GM18867 (cell line): Measurements from ENCODE around the gene IGF1R.

Experiments used
- ATAC-seq: cut with Tn5 transposase; IDR thresholded peaks from one replicate; pipeline ENCODE4 v1.9.1; 2021; ENCODE audit warnings: mild to moderate bottlenecking, moderate library complexity; ENCODE audit not compliant: unreplicated experiment

IGF1R gene

GRCh38 chr15:98903377-98904018 lies 255.2 kb downstream of the IGF1R start:
- no peak for ATAC-seq

DNA sequence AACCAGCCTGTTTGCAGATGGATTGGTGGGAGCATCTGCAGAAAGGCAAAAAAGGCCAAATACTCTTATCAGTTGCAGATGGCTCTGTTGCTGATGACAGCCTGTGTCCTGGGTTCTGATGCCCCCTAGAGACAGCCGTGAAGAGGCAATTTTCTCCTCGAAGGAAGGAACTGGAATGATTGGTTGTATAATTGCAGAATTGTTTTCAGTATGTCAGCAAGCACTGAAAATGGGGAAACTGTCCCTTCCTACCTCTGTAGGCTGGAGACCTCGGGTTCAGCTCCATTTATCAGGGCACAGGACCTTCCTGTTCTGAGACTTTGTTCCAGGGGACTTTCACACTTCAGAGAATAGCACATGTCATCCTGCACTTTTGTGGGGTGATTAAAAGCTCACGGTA lies 256.2 kb downstream of the IGF1R start:
- no peak for ATAC-seq

GRCh38 chr15:98905963-98906711 lies 257.8 kb downstream of the IGF1R start:
- ATAC-seq, result no peak

GRCh38 chr15:98906712-98907083 lies 258.4 kb downstream of the IGF1R start:
- no peak for ATAC-seq

DNA sequence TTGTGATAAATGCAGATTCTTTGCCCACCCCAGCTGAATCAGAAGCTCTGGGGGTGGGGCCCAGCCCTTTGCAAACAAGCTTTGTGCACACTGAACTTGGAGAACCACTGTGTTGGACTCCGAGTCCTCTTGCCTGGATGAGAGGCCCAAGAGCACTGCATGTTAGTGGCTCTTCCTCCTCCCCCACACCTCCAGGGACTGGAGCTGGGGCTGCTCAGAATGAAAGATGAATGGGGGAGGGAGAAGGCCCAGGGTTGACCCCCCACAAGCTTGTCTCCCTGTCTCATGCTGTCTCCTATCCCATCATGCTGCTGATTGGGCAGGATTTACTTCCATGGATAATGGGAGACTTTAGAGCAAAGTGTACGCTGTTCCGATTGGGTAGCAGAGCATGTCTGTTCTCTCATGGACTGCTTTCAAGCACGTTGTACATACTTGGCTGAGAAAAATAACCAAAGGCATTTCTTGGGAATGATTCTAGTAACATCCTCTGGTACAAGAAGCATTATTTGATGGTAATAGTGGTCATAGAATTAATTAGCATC lies 259.7 kb downstream of the IGF1R start:
- ATAC-seq, result no peak

- ATAC-seq, result no peak
Observed at GRCh38 chr15:98909968-98910885, 261.9 kb downstream of the IGF1R start.

- no peak for ATAC-seq
Observed at GRCh38 chr15:98914626-98915025, 266.3 kb downstream of the IGF1R start.

DNA sequence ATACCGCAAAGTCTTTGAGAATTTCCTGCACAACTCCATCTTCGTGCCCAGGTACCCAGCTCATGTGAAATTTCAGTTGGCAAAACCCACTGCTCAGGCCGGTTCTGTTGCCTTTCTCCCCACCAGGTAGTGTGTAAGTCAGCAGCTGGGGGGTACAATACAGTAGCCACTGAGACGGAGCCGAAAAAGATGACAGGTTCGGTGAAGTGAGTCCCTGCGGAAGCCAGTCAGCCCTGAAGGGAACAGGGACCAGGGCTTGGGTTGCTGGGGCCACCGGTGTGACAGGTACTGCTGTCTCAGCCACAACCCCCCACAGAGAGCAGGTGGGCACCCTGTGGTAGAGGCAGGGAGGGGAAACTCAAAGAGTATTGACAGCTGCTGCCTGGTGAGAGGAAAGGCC lies 268.5 kb downstream of the IGF1R start:
- ATAC-seq, result no peak

DNA sequence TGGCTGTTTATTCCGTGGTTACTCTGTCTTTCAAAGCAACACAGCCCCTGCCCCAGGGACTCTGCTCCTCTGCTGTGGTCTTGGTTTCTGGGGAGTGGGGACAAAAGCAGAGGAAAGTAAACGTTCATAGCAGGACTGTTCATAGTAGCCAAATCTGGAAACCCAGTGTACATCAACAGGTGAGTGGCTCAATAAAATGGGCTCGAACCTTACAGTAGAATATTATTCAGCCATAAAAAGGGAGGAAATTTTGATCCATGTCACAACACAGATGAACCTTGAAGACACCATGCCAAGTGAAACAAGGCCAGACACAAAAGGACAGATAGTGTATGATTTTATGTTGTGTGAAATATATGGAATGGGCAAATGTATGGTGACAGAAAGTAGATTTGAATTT lies 269.1 kb downstream of the IGF1R start:
- no peak for ATAC-seq

GRCh38 chr15:98920091-98920880 lies 271.9 kb downstream of the IGF1R start:
- no peak for ATAC-seq

GRCh38 chr15:98923171-98923570 lies 274.8 kb downstream of the IGF1R start:
- no peak for ATAC-seq

DNA sequence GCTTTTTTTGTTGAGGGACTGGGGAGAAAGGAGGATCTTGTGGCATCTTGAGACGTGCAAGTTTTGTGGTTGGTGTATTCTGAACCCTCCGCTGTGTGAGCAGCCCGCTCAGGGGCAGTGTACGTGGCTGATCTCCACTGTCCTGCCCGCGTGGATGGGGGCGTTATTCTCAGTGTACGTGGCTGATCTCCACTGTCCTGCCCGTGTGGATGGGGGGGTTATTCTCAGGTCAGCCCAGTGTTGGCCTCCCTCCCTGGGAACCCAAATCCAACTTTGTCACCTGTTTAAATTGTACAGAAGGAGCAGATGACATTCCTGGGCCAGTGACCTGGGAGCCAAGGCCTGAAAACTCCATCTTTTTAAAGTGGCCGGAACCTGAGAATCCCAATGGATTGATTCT lies 275.2 kb downstream of the IGF1R start:
- ATAC-seq, result no peak

GRCh38 chr15:98924401-98925049 lies 276.2 kb downstream of the IGF1R start:
- ATAC-seq, result no peak

DNA sequence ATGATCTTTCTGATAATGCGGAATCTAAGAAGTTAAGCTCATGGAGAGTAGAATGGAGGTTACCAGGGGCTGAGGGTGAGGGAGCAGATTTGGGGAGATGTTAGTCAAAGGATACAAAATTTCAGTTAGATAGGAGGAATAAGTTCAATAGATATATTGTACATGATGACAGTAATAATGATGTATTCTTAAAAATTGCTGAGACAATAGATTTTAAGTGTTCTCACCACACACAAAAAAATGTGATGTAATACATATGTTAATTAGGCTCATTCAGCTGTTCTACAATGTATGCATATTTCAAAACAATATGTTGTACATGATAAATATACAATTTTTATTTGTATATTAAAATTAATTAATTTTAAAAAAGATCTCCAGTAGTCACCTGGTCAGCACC lies 277.9 kb downstream of the IGF1R start:
- no peak for ATAC-seq

GRCh38 chr15:98927022-98927421 lies 278.7 kb downstream of the IGF1R start:
- no peak for ATAC-seq

DNA sequence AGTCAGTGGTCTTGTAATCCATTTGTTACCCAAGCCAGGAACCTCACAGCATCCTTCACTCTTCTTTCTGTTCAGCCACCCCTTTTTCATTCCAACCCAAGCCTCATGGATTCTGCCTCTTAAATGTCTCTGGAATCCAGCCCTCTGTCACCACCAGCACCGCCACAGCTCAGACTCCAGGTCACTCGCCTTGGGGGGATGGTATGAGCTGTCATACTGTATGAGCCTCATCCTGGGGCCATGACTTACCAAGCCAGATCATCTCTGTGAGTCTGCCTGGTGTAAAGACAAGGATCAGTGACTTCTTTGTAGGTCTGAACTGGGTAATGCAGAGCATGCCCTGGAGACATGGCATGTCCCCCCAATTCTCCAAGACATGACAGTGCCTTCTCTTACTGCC lies 279.7 kb downstream of the IGF1R start:
- no peak for ATAC-seq

- no peak for ATAC-seq
Observed at GRCh38 chr15:98930576-98930975, 282.2 kb downstream of the IGF1R start.

DNA sequence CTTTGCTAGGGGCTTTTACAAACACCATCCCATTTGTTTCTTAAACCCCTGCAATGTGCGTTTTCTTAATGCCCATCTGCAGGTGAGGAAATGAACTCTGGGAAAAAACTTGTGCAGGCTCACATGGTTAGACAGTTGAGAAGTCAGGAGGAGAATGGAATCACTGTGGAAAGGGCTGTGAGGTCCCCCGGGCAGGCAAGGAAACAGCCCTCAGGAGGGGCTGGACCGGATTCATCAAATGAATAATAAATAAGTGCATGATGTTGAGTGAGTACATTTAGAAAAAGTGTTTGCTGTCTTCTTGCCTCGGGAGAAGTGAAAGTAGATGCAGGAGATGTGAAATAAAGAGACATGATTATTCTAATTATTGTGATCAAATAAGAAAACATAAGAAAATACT lies 282.7 kb downstream of the IGF1R start:
- no peak for ATAC-seq

DNA sequence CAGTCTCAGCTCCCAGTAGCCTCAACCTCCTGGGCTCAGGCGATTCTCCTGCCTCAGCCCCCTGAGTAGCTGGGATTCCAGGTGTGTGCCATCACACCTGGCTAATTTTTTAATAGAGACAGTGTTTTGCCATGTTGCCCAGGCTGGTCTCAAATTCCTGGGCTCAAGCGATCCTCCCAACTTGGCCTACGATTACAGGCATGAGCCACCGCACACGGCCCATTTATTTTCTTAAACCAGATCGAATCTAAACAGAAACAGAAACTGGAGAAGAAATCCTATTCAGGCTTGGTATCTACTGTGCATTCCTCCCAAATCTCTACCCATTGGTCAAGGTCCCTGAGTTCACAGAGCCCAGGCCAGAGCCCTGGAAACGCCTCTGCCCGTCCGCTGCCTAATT lies 285.1 kb downstream of the IGF1R start:
- no peak for ATAC-seq

GRCh38 chr15:98935736-98936135 lies 287.4 kb downstream of the IGF1R start:
- no peak for ATAC-seq
